K562 (cell line): Measurements from ENCODE around the gene COL6A2. TPM values are rescaled to one million over a fixed set of nuclear protein-coding genes. Genes with fewer than 3 reads are reported as not detected.
A peak's percentile ranks its signal among the peaks of the same experiment; 100 is the strongest.

ENCODE experiments used
- ATAC-seq: fragments of 200-7000 bp; cut with Tn5 transposase; 3 replicates; pipeline ENCODE4 v1.9.1; 2020; ENCODE audit warnings: moderate library complexity
- BruUV-seq: library from RNA; stranded (reverse); fragments of 400-500 nt; replicated peaks from 2 replicates; lab custom pipeline; 2021; lab: Mats Ljungman, UMichigan
- CTCF ChIA-PET: fragments of 300-600 bp; formaldehyde crosslinking; extraction: SDS; loops from one replicate; lab custom pipeline; 2021; ENCODE audit warnings: low intra/inter-chr PET ratio; lab: Yijun Ruan, JAX
- POLR2A ChIA-PET: fragments of 300-600, 350-650 bp; sonication (Branson Sonifier 250); formaldehyde crosslinking; extraction: SDS; loops from one replicate; lab custom pipeline; 2021; ENCODE audit warnings: antibody characterized with exemption, inconsistent platforms; lab: Yijun Ruan, JAX
- DNase-seq, 4 experiments: peaks; one replicate each; pipeline versions ENCODE4 v3.0.0 to v3.0.0-alpha.2; 2011 to 2018; ENCODE audit warnings: low spot score in 3 of 4, mixed read lengths in 3 of 4; ENCODE audit errors: extremely low read depth in 1 of 4
- FAIRE-seq: peaks from 2 replicates; lab custom pipeline; 2011; peaks lifted over from hg19 to GRCh38; lab: Jason Lieb, UNC
- H2AFZ ChIP-seq: 2 replicates; pipeline ENCODE4 v1.6.0; 2011; ENCODE audit warnings: low read depth, low read length, control low read depth, inconsistent platforms
- H3K27ac ChIP-seq: fragments of 200-600 bp; 3 replicates; pipeline ENCODE4 v1.8.0; 2011; ENCODE audit warnings: low read depth, mild to moderate bottlenecking, control low read depth, inconsistent platforms, low read length, moderate library complexity, mixed read lengths; ENCODE audit errors: extremely low read depth
- H3K27me3 ChIP-seq, 2 experiments: fragments of 300-600 bp in 1 of 2; 2 replicates in 1 of 2; 3 replicates in 1 of 2; pipeline versions ENCODE4 v1.6.0 to v1.8.0; 2011; ENCODE audit warnings: inconsistent platforms in 2 of 2, low read length in 2 of 2, mild to moderate bottlenecking in 1 of 2, mixed read lengths in 1 of 2, moderate library complexity in 1 of 2; ENCODE audit not compliant: control insufficient read depth in 2 of 2, insufficient read depth in 2 of 2
- H3K36me3 ChIP-seq: fragments of 300-600 bp; 3 replicates; pipeline ENCODE4 v1.8.0; 2011; ENCODE audit warnings: mild to moderate bottlenecking, low read length, inconsistent platforms; ENCODE audit not compliant: control insufficient read depth, insufficient read depth
- H3K4me1 ChIP-seq, 2 experiments: fragments of 200-600 bp in 1 of 2; replicated peaks in 1 of 2; 2 replicates in 1 of 2; 3 replicates in 1 of 2; pipeline versions ENCODE4 v1.5.1 to v1.8.0; 2011; ENCODE audit warnings: inconsistent platforms in 2 of 2, low read length in 2 of 2, mild to moderate bottlenecking in 1 of 2, mixed read lengths in 1 of 2, moderate library complexity in 1 of 2; ENCODE audit not compliant: control insufficient read depth in 2 of 2, insufficient read depth in 2 of 2
- H3K4me2 ChIP-seq: 2 replicates; pipeline ENCODE4 v1.6.1; 2011; ENCODE audit warnings: low read length, control low read depth, inconsistent platforms, mixed read lengths; ENCODE audit not compliant: insufficient read depth
- H3K4me3 ChIP-seq: fragments of 200-600 bp; sonication (generic), shearing (Covaris generic); 2 replicates; pipeline ENCODE4 v1.5.1; 2016; ENCODE audit warnings: control low read depth, inconsistent platforms
- H3K79me2 ChIP-seq: fragments of 200-600 bp; 3 replicates; pipeline ENCODE4 v1.8.0; 2011; ENCODE audit warnings: low read length, inconsistent platforms; ENCODE audit not compliant: control insufficient read depth, insufficient read depth
- H3K9ac ChIP-seq, 2 experiments: 2 replicates each; pipeline versions ENCODE4 v1.6.0 to v1.6.1; 2011; ENCODE audit warnings: low read depth in 2 of 2, low read length in 2 of 2, control low read depth in 1 of 2, inconsistent platforms in 1 of 2, mild to moderate bottlenecking in 1 of 2, mixed read lengths in 1 of 2; ENCODE audit not compliant: insufficient read depth in 1 of 2
- H3K9me1 ChIP-seq: one replicate; pipeline ENCODE4 v1.6.0; 2011; ENCODE audit warnings: inconsistent platforms, mild to moderate bottlenecking, low read length, moderate library complexity; ENCODE audit not compliant: control insufficient read depth, insufficient read depth
- H3K9me3 ChIP-seq: replicated peaks from 2 replicates; pipeline ENCODE4 v1.5.1; 2011; ENCODE audit warnings: low read depth, low read length, inconsistent platforms; ENCODE audit not compliant: control insufficient read depth, insufficient read depth
- H4K20me1 ChIP-seq: replicated peaks from 2 replicates; pipeline ENCODE4 v1.6.1; 2011; ENCODE audit warnings: low read length, inconsistent platforms, mixed read lengths; ENCODE audit not compliant: control insufficient read depth, insufficient read depth
- CREBBP ChIP-seq: IDR thresholded peaks from one replicate; pipeline ENCODE4 v1.6.1; 2012; ENCODE audit warnings: low read depth, mild to moderate bottlenecking, control low read depth, inconsistent platforms, low read length
- EGR1 ChIP-seq: fragments of 450-650 bp; conservative IDR thresholded peaks from 2 replicates; pipeline ENCODE4 v1.6.1; 2017; ENCODE audit warnings: mild to moderate bottlenecking
- HMGN3 ChIP-seq: IDR thresholded peaks from 2 replicates; pipeline ENCODE4 v1.6.1; 2011; ENCODE audit warnings: borderline replicate concordance, low read depth, mild to moderate bottlenecking, mixed read lengths, low read length; ENCODE audit not compliant: insufficient read length; ENCODE audit errors: extremely low read depth
- TAF7 ChIP-seq: fragments of 450-650 bp; IDR thresholded peaks from 2 replicates; pipeline ENCODE4 v1.6.1; 2016; ENCODE audit warnings: missing genetic modification characterization, missing compliant biosample characterization
- ZNF3 ChIP-seq: fragments of 250-450 bp; sonication (Bioruptor Pico); IDR thresholded peaks from 2 replicates; pipeline ENCODE4 v1.5.0; 2021; ENCODE audit warnings: mild to moderate bottlenecking, moderate library complexity
- WGBS: fragments of 100-300 bp; shearing (Covaris generic); methylation state at CpG from one replicate; pipeline ENCODE4 v1.1.6; 2016; ENCODE audit warnings: low coverage, mixed read lengths; ENCODE audit not compliant: insufficient coverage; ENCODE audit errors: missing lambda C conversion rate; 5-methylcytosine and 5-hydroxymethylcytosine counted together
- in situ Hi-C: fragments of 300-500 bp; cut with MboI; formaldehyde crosslinking; loops from 4 replicates; pipeline ENCODE4 v1.15.0; 2018; ENCODE audit warnings: inconsistent platforms, mixed read lengths
- intact Hi-C: fragments of 100-400 bp; cut with micrococcal nuclease; formaldehyde crosslinking; loops from 2 replicates; pipeline ENCODE4 v1.14.2; 2022
- polyA plus RNA-seq, 8 experiments: library from polyadenylated mRNA; depleted of rRNA in 4 of 8; stranded (reverse) in 5 of 8; unstranded in 3 of 8; fragments of >200 nt; fragmentation: Nextera tagmentation in 2 of 8; fragmentation: Illumina TruSeq in 1 of 8; extraction: Ambion mirVana in 2 of 8; extraction: Trizol in 1 of 8; gene quantifications; 2 replicates each; pipeline versions ENCODE4 v1.2.1 to v1.2.3, GENCODE V29; 2011 to 2014; ENCODE audit warnings: inconsistent platforms in 1 of 8, missing spikeins in 1 of 8
- total RNA-seq, 7 experiments: library from RNA; depleted of rRNA in 6 of 7; stranded (reverse); fragments of >200 nt in 6 of 7; fragmentation: Illumina TruSeq in 2 of 7; extraction: Trizol in 2 of 7; gene quantifications; 2 replicates each; pipeline versions ENCODE4 v1.2.1 to v1.2.3, GENCODE V29; 2011 to 2021; ENCODE audit warnings: low replicate concordance in 1 of 7

The COL6A2 gene
- total and polyA plus RNA-seq, 9 of the 15 experiments (the other 6 are each of a cell fraction or from before 2014, with no cell fraction given): 0.07 to 1.1 (median 0.24) TPM; not detected in 3

GRCh38 chr21:46124083-46124925, 26.4 kb downstream of the COL6A2 start:
- FAIRE-seq: no peak
- H3K79me2 ChIP-seq: no peaks in the 10 kb centered on the region
- ChIA-PET CTCF (no interaction called here), POLR2A (no interaction called here)
- H3K27me3 ChIP-seq: peaks cover 31 to 67% of the 10 kb centered on the region in 2 experiments; a peak in 4 of 5 replicates
- H3K9ac ChIP-seq: no peak overlapping the region
- H3K9me3 ChIP-seq: no peaks in the 10 kb centered on the region
- no peak for ATAC-seq
- no peak for TF ChIP-seq ZNF3 (CRISPR knock-in tag)
- no peak for TF ChIP-seq TAF7 (tag)
- TF ChIP-seq HMGN3: peak; percentile 5
- peak; percentile 26 for TF ChIP-seq CREBBP
- peak; percentile 18; the same call in 1 of the 2 replicates for TF ChIP-seq EGR1
- peaks cover 0 to 78% of the 10 kb centered on the region in 2 experiments; a peak in 2 of 5 replicates for H3K4me1 ChIP-seq
- H3K36me3 ChIP-seq: no peaks in the 10 kb centered on the region
- H3K9me1 ChIP-seq: no peaks in the 10 kb centered on the region
- H3K27ac ChIP-seq: no peak overlapping the region
- no TSS peak for BruUV-seq
- WGBS: 4% methylated on average over 16 of the region's 16 CpGs
- H3K4me3 ChIP-seq: no peak overlapping the region
- H2AFZ ChIP-seq: no peak overlapping the region
- peaks cover 7% of the 10 kb centered on the region; the same call in 1 of the 2 replicates for H4K20me1 ChIP-seq
- no peak overlapping the region for H3K4me2 ChIP-seq
- intact Hi-C loops (no loop called here), in situ Hi-C loops (no loop called here)
- no peak for DNase-seq
